Lower leg skin (tissue), 4 donors: Measurements from ENCODE around the gene CFDP1. TPM values are rescaled to one million over a fixed set of nuclear protein-coding genes. Genes with fewer than 3 reads are reported as not detected.
A peak's percentile ranks its signal among the peaks of the same experiment; 100 is the strongest.

ENCODE experiments used
- DNase-seq, 2 donors: peaks; one replicate each; pipeline ENCODE4 v3.0.0-alpha.2; 2019; ENCODE audit warnings: low spot score in 2 of 2
- H3K4me3 ChIP-seq: fragments of 200-600 bp; sonication (generic); 2 replicates; pipeline ENCODE4 v1.5.1; 2017; ENCODE audit warnings: mild to moderate bottlenecking, low read depth; ENCODE audit not compliant: poor library complexity, severe bottlenecking
- POLR2A ChIP-seq, 2 donors: fragments of 450-650 bp; IDR thresholded peaks; one replicate each; pipeline ENCODE4 v1.6.1; 2016 to 2017; ENCODE audit warnings: antibody characterized with exemption in 2 of 2, mild to moderate bottlenecking in 1 of 2, moderate library complexity in 1 of 2
- WGBS, 2 donors: methylation state at CpG; one replicate each; pipeline ENCODE4 v1.1.5; 2018; 5-methylcytosine and 5-hydroxymethylcytosine counted together
- intact Hi-C: fragments of 100-400 bp; cut with DNase I; formaldehyde crosslinking; loops from one replicate; pipeline ENCODE4 v1.15.0; 2023; ENCODE audit warnings: low total_unique reads
- total RNA-seq, 4 donors: library from RNA; depleted of rRNA; stranded (reverse); fragments of >200 nt; gene quantifications; one replicate each; pipeline ENCODE4 v1.1.0, GENCODE V29; 2016
- TF ChIP-seq, protein P1 (sequence below), 3 donors: fragments of 450-650 bp; IDR thresholded peaks; one replicate each; pipeline ENCODE4 v1.5.1; 2016; ENCODE audit warnings: antibody characterized with exemption in 3 of 3, mild to moderate bottlenecking in 3 of 3, moderate library complexity in 2 of 3

Gene CFDP1
- total RNA-seq, 4 donors from 2014 or later, result 43.1 to 52.3 (median 49.5) TPM

DNA sequence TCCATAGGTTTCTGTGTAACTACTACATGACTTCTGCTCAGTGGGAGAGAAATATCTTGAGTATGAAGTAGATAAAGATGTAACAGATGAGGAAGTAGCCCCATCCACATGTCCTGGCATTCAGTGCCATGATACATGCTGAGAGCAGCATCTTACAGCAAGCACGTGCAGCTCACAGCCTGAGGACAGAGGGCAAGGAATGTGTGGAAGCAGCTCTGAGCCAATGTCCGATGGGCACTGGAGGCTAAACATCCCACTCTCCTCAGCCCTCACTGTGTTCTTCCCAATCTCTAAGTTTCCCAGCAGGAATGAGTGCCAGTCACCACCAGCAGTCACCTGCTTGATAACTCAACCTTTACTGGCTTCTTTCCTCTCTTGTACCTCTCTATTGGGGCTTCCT, 40.4 kb downstream of the CFDP1 start:
- no peak for DNase-seq
- WGBS, 2 donors, result 40 to 61% methylated on average over 2 of the region's 2 CpGs
- H3K4me3 ChIP-seq, result no peak overlapping the region
- intact Hi-C loops, result no loop called here
- TF ChIP-seq, protein P1, sequence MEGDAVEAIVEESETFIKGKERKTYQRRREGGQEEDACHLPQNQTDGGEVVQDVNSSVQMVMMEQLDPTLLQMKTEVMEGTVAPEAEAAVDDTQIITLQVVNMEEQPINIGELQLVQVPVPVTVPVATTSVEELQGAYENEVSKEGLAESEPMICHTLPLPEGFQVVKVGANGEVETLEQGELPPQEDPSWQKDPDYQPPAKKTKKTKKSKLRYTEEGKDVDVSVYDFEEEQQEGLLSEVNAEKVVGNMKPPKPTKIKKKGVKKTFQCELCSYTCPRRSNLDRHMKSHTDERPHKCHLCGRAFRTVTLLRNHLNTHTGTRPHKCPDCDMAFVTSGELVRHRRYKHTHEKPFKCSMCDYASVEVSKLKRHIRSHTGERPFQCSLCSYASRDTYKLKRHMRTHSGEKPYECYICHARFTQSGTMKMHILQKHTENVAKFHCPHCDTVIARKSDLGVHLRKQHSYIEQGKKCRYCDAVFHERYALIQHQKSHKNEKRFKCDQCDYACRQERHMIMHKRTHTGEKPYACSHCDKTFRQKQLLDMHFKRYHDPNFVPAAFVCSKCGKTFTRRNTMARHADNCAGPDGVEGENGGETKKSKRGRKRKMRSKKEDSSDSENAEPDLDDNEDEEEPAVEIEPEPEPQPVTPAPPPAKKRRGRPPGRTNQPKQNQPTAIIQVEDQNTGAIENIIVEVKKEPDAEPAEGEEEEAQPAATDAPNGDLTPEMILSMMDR (IDR thresholded peaks at IDR 0.05), result no peak
- TF ChIP-seq POLR2A (IDR thresholded peaks at IDR 0.05), result no peak

DNA sequence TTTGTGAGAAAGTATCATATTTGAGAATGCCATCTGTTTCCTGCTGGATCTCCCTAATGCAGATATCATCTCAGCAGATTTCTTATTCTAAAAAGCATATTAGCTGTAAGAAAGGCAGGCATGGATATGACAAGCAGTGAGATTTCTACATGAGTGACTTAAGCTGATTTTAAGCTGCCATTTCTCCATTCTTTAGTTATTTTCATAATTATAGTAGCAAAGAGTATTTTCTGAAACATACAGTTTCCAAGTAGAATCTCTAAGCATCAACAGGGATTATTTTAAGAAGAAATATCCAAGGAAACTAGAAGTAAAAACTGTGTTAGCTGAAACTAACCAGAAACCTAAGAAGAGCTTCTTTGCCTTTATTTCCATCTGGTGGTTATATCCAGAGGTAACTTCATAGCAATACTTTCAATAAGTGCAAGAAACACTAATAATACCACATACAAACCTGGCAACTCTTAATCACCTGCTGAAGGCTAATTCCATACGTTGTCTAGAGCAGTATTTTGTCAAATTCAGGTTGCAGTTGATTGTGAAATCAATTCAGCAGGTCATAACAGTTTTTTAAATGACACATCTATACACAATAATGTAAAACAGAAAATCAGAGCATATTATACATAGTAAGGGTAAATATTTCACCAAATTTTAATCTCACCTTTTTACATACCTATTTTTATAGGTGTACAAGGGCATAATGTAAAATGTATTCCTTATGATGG, 42.2 kb downstream of the CFDP1 start:
- WGBS, 2 donors, result 74 to 79% methylated on average over 1 of the region's 1 CpG
- intact Hi-C loops, result no loop called here

DNA sequence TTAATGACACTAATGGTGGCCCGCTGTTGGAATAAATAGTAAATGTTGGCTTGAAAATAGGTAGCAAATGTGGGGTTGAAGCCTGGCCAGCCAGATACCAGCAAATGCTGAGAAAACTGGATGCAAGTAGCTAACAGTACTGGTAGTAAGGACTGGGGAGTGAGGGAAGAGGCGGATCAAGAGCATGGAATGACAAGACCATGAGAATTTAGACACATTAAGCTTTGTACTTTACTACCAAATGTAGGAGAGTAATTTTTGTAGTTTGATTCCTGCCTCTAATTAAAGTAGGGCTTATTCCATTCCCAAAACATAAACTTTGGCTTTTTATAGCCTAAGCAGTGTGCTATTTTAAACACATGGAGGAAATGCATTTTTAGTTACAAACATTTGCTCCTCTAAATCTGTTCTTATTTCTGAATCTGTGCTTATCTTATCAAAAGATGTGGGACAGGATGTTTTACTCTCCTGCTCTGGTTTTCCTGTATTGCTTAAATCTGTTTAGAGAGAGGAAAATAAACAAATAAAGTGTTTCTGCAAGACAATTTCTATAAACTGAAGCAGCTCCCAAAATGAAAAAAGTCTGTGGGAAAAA, 44.1 kb downstream of the CFDP1 start:
- no peak for TF ChIP-seq POLR2A (IDR thresholded peaks at IDR 0.05)
- TF ChIP-seq, protein P1 (IDR thresholded peaks at IDR 0.05), result no peak
- DNase-seq, result no peak
- intact Hi-C loops, result loop anchor here (5.0 kb wide), 1 partner anchor 152 kb away; no protein-coding TSS in a partner anchor
- WGBS, 2 donors, result 86 to 91% methylated on average over 2 of the region's 2 CpGs
- H3K4me3 ChIP-seq, result no peak overlapping the region

More for the DNA sequence above, 42.2 kb downstream of the CFDP1 start:
- H3K4me3 ChIP-seq, result no peak overlapping the region
- TF ChIP-seq POLR2A (IDR thresholded peaks at IDR 0.05), result no peak
- TF ChIP-seq, protein P1 (IDR thresholded peaks at IDR 0.05), result no peak
- DNase-seq, result no peak

DNA sequence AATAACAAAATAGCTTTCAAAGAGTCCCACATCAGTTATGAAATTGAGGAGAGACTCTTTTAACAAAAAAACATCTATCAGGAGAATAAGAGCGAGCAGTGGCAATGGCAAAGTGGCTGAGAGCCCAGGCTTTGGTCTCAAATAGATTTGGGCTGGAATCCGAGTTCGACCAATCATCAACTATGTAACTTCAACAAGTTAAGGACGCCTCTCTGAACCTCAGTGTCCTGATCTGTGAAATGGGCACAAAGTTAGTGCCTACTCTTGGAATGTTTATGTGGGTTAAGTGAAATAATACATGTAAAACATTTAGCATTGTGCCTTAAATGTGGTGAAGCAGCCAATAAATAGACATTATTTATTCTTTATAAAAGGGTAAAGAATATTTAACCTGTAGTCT, 45.4 kb downstream of the CFDP1 start:
- 70 to 94% methylated on average over 4 of the region's 4 CpGs for WGBS, 2 donors
- intact Hi-C loops, result loop anchor here (5.0 kb wide), 1 partner anchor 151 kb away; no protein-coding TSS in a partner anchor
- no peak for DNase-seq
- TF ChIP-seq, protein P1 (IDR thresholded peaks at IDR 0.05), result no peak
- no peak for TF ChIP-seq POLR2A (IDR thresholded peaks at IDR 0.05)
- H3K4me3 ChIP-seq, result no peak overlapping the region

DNA sequence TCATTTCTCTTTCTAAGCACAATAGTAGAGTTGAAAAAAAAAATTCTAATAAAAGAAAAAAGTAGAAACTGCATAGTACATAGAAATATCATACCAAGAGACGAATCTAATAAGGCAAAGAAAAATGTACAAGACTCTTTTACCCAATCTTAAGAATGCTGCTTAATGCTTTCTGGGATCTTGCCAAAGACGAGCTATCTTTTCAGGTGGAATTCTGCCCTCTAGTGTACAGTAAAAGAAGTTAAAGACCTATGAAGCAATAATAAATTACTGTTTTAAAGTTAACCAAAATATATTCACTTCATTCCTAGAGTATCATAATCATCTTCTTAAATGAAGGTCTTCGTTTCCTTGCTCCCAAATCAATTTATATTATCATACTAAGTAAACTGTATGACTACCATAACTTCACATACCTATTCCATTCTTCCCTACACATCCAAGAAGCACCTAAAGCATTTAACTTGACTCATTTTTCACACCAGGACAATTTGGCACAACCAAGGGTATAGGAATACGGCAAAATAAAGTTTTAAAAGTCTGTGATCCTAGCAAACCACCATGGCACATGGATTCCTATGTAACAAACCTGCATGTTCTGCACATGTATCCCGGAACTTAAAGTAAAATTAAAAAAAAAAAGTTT, 47.7 kb downstream of the CFDP1 start:
- peak in 1 of 2 donors; percentile 31 for DNase-seq
- TF ChIP-seq POLR2A (IDR thresholded peaks at IDR 0.05), result no peak
- TF ChIP-seq, protein P1 (IDR thresholded peaks at IDR 0.05), result peak in 1 of 3 donors; percentile 30
- WGBS, 2 donors, result 26 to 28% methylated on average over 5 of the region's 5 CpGs
- H3K4me3 ChIP-seq, result no peak overlapping the region
- intact Hi-C loops, result loop anchor here (5.0 kb wide), 1 partner anchor 148 kb away; no protein-coding TSS in a partner anchor
